HEK293 (cell line): ENCODE data around the gene GTF2H4.

Experiments used
- BCL11B ChIP-seq: fragments of 450-650 bp; formaldehyde crosslinking; IDR thresholded peaks from 2 replicates; pipeline ENCODE4 v1.5.1; 2016; ENCODE audit warnings: low read depth, missing biosample characterization, missing genetic modification characterization
- GLI2 ChIP-seq: fragments of 450-650 bp; formaldehyde crosslinking; IDR thresholded peaks from 2 replicates; pipeline ENCODE4; 2017; ENCODE audit warnings: missing biosample characterization, missing genetic modification characterization, low read depth, borderline replicate concordance
- GLIS1 ChIP-seq: fragments of 450-650 bp; formaldehyde crosslinking; IDR thresholded peaks from 2 replicates; pipeline ENCODE4 v1.5.1; 2016; ENCODE audit warnings: missing biosample characterization, missing genetic modification characterization
- MYNN ChIP-seq: fragments of 450-650 bp; formaldehyde crosslinking; IDR thresholded peaks from 2 replicates; pipeline ENCODE4 v1.5.1; 2016; ENCODE audit warnings: missing biosample characterization, missing genetic modification characterization, borderline replicate concordance
- MZF1 ChIP-seq: fragments of 450-650 bp; formaldehyde crosslinking; IDR thresholded peaks from 2 replicates; pipeline ENCODE4 v1.5.1; 2017; ENCODE audit warnings: missing biosample characterization, missing genetic modification characterization, borderline replicate concordance
- RBAK ChIP-seq: fragments of 450-650 bp; formaldehyde crosslinking; IDR thresholded peaks from 2 replicates; pipeline ENCODE4 v1.5.1; 2016; ENCODE audit warnings: missing biosample characterization, missing genetic modification characterization
- REPIN1 ChIP-seq: fragments of 450-650 bp; formaldehyde crosslinking; IDR thresholded peaks from 2 replicates; pipeline ENCODE4 v1.5.1; 2017; ENCODE audit warnings: missing biosample characterization, missing genetic modification characterization, low read depth
- SCRT1 ChIP-seq: fragments of 450-650 bp; formaldehyde crosslinking; IDR thresholded peaks from 2 replicates; pipeline ENCODE4 v1.5.1; 2016; ENCODE audit warnings: missing biosample characterization, missing genetic modification characterization, borderline replicate concordance
- SCRT2 ChIP-seq: fragments of 450-650 bp; formaldehyde crosslinking; IDR thresholded peaks from 2 replicates; pipeline ENCODE4 v1.5.1; 2016; ENCODE audit warnings: missing biosample characterization, missing genetic modification characterization
- SP7 ChIP-seq: fragments of 450-650 bp; formaldehyde crosslinking; IDR thresholded peaks from 2 replicates; pipeline ENCODE4 v1.5.1; 2016; ENCODE audit warnings: missing biosample characterization, missing genetic modification characterization
- TCF7L2 ChIP-seq: IDR thresholded peaks from 2 replicates; pipeline ENCODE4 v1.6.1; 2011; ENCODE audit warnings: low read depth, mild to moderate bottlenecking, inconsistent platforms, low read length, moderate library complexity, borderline replicate concordance
- WT1 ChIP-seq: fragments of 450-650 bp; formaldehyde crosslinking; IDR thresholded peaks from 2 replicates; pipeline ENCODE4 v1.5.1; 2016; ENCODE audit warnings: missing biosample characterization, missing genetic modification characterization
- ZBTB17 ChIP-seq: fragments of 450-650 bp; formaldehyde crosslinking; IDR thresholded peaks from 2 replicates; pipeline ENCODE4 v1.5.1; 2016; ENCODE audit warnings: missing biosample characterization, missing genetic modification characterization
- ZBTB7A ChIP-seq: fragments of 450-650 bp; formaldehyde crosslinking; IDR thresholded peaks from 2 replicates; pipeline ENCODE4 v1.5.1; 2016; ENCODE audit warnings: low read depth, missing biosample characterization, missing genetic modification characterization
- ZEB2 ChIP-seq: fragments of 450-650 bp; formaldehyde crosslinking; IDR thresholded peaks from 2 replicates; pipeline ENCODE4 v1.5.1; 2016; ENCODE audit warnings: missing biosample characterization, missing genetic modification characterization
- ZNF121 ChIP-seq: fragments of 450-650 bp; formaldehyde crosslinking; IDR thresholded peaks from 2 replicates; pipeline ENCODE4 v1.5.1; 2016; ENCODE audit warnings: missing biosample characterization, missing genetic modification characterization
- ZNF157 ChIP-seq: fragments of 450-650 bp; formaldehyde crosslinking; IDR thresholded peaks from 2 replicates; pipeline ENCODE4 v1.5.1; 2016; ENCODE audit warnings: missing biosample characterization, missing genetic modification characterization
- ZNF16 ChIP-seq: fragments of 450-650 bp; formaldehyde crosslinking; IDR thresholded peaks from 2 replicates; pipeline ENCODE4 v1.5.1; 2016; ENCODE audit warnings: low read depth, missing biosample characterization, missing genetic modification characterization
- ZNF174 ChIP-seq: fragments of 450-650 bp; formaldehyde crosslinking; IDR thresholded peaks from 2 replicates; pipeline ENCODE4 v1.5.0; 2017; ENCODE audit warnings: missing biosample characterization, mild to moderate bottlenecking, missing genetic modification characterization
- ZNF19 ChIP-seq: fragments of 450-650 bp; formaldehyde crosslinking; IDR thresholded peaks from 2 replicates; pipeline ENCODE4; 2016; ENCODE audit warnings: missing biosample characterization, missing genetic modification characterization, low read depth
- ZNF2 ChIP-seq: fragments of 450-650 bp; formaldehyde crosslinking; IDR thresholded peaks from 2 replicates; pipeline ENCODE4 v1.5.1; 2016; ENCODE audit warnings: missing biosample characterization, missing genetic modification characterization
- ZNF214 ChIP-seq: fragments of 450-650 bp; formaldehyde crosslinking; IDR thresholded peaks from 2 replicates; pipeline ENCODE4 v1.5.1; 2017; ENCODE audit warnings: missing biosample characterization, mild to moderate bottlenecking, missing genetic modification characterization, borderline replicate concordance
- ZNF239 ChIP-seq: fragments of 450-650 bp; formaldehyde crosslinking; IDR thresholded peaks from 2 replicates; pipeline ENCODE4 v1.5.1; 2016; ENCODE audit warnings: missing biosample characterization, missing genetic modification characterization
- ZNF341 ChIP-seq: fragments of 450-650 bp; formaldehyde crosslinking; IDR thresholded peaks from 2 replicates; pipeline ENCODE4; 2016; ENCODE audit warnings: low read depth, missing biosample characterization, missing genetic modification characterization
- ZNF350 ChIP-seq: fragments of 450-650 bp; formaldehyde crosslinking; IDR thresholded peaks from 2 replicates; pipeline ENCODE4 v1.5.0; 2017; ENCODE audit warnings: missing biosample characterization, mild to moderate bottlenecking, missing genetic modification characterization
- ZNF366 ChIP-seq: fragments of 450-650 bp; formaldehyde crosslinking; conservative IDR thresholded peaks from 2 replicates; pipeline ENCODE4 v1.5.1; 2016; ENCODE audit warnings: missing biosample characterization, missing genetic modification characterization
- ZNF394 ChIP-seq: fragments of 450-650 bp; formaldehyde crosslinking; IDR thresholded peaks from 2 replicates; pipeline ENCODE4 v1.5.1; 2016; ENCODE audit warnings: missing biosample characterization, missing genetic modification characterization, mild to moderate bottlenecking, moderate library complexity, borderline replicate concordance
- ZNF423 ChIP-seq: fragments of 450-650 bp; formaldehyde crosslinking; IDR thresholded peaks from 2 replicates; pipeline ENCODE4 v1.5.1; 2016; ENCODE audit warnings: missing biosample characterization, missing genetic modification characterization
- ZNF433 ChIP-seq: fragments of 450-650 bp; formaldehyde crosslinking; IDR thresholded peaks from 2 replicates; pipeline ENCODE4 v1.5.1; 2016; ENCODE audit warnings: missing biosample characterization, missing genetic modification characterization, low read depth
- ZNF548 ChIP-seq: fragments of 450-650 bp; formaldehyde crosslinking; IDR thresholded peaks from 2 replicates; pipeline ENCODE4 v1.5.1; 2016; ENCODE audit warnings: missing biosample characterization, missing genetic modification characterization
- ZNF600 ChIP-seq: fragments of 450-650 bp; formaldehyde crosslinking; IDR thresholded peaks from 2 replicates; pipeline ENCODE4 v1.5.1; 2016; ENCODE audit warnings: missing biosample characterization, missing genetic modification characterization
- ZNF777 ChIP-seq: fragments of 450-650 bp; formaldehyde crosslinking; IDR thresholded peaks from 2 replicates; pipeline ENCODE4 v1.5.1; 2017; ENCODE audit warnings: missing biosample characterization, missing genetic modification characterization, borderline replicate concordance
- ZNF792 ChIP-seq: fragments of 450-650 bp; formaldehyde crosslinking; IDR thresholded peaks from 2 replicates; pipeline ENCODE4 v1.5.1; 2016; ENCODE audit warnings: missing biosample characterization, missing genetic modification characterization
- ZNF830 ChIP-seq: fragments of 450-650 bp; IDR thresholded peaks from 2 replicates; pipeline ENCODE4 v1.5.0; 2018; ENCODE audit warnings: missing biosample characterization, missing genetic modification characterization, low read depth, mild to moderate bottlenecking, moderate library complexity
- ZSCAN23 ChIP-seq: fragments of 450-650 bp; formaldehyde crosslinking; IDR thresholded peaks from 2 replicates; pipeline ENCODE4 v1.5.1; 2016; ENCODE audit warnings: missing biosample characterization, missing genetic modification characterization
- ZXDB ChIP-seq: fragments of 450-650 bp; formaldehyde crosslinking; IDR thresholded peaks from 2 replicates; pipeline ENCODE4 v1.5.1; 2016; ENCODE audit warnings: missing biosample characterization, missing genetic modification characterization
- TF ChIP-seq, protein P1 (sequence below): fragments of 450-650 bp; formaldehyde crosslinking; IDR thresholded peaks from 2 replicates; pipeline ENCODE4 v1.5.1; 2016; ENCODE audit warnings: missing biosample characterization, missing genetic modification characterization
- TF ChIP-seq, protein P2 (sequence below): fragments of 450-650 bp; formaldehyde crosslinking; IDR thresholded peaks from 2 replicates; pipeline ENCODE4 v1.5.1; 2016; ENCODE audit warnings: missing biosample characterization, missing genetic modification characterization

The GTF2H4 gene

DNA sequence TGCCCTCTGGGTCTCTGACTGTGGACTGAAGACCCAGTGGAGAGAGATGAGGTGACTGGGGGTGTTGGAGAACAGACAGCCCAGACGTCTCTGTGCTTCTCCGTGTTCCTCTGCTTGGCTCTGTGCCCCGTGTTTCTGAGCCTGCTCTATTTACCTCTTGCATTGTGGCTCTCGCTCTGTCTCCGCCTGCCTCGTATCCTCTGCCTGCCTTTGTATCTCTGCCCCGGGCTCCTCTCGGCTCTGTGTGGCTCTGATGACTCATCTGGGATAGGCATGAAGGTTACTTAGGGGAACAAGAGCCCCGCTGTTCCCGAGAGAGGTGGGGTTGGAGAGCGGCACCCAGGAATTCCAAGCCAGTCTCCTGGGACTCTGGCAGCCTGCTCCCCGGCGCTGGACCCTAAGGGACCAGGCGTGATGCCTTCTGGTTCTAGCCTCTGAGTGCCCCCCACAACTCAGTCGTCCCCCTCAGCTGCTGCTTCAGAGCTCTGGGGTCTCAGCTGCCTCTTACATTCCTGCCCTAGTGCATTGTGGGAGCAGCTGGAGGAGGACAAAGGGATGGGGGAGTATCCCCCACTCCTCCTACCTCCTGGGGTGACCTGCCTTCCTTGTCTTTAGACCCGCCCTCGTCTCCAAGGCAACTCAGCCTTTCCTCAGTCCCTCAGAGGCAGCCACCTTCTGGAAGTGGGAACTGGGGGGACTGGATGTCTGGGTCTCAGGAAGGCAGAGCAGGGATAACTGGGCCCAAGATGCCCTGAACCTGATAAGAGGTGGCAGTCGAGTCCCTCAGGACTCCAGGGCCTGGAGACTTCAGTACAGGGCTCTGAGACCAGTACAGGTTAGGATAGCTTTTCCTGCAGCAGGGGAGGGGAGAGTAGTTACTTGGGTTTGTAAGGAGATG is 21.8 kb upstream of the GTF2H4 start (continued):
- TF ChIP-seq, protein P1, sequence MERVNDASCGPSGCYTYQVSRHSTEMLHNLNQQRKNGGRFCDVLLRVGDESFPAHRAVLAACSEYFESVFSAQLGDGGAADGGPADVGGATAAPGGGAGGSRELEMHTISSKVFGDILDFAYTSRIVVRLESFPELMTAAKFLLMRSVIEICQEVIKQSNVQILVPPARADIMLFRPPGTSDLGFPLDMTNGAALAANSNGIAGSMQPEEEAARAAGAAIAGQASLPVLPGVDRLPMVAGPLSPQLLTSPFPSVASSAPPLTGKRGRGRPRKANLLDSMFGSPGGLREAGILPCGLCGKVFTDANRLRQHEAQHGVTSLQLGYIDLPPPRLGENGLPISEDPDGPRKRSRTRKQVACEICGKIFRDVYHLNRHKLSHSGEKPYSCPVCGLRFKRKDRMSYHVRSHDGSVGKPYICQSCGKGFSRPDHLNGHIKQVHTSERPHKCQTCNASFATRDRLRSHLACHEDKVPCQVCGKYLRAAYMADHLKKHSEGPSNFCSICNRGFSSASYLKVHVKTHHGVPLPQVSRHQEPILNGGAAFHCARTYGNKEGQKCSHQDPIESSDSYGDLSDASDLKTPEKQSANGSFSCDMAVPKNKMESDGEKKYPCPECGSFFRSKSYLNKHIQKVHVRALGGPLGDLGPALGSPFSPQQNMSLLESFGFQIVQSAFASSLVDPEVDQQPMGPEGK (tag by site-specific recombination): peak; percentile 67; the same call in 1 of the 2 replicates
- TF ChIP-seq ZBTB17: peak; percentile 91
- TF ChIP-seq MYNN: no peak
- peak; percentile 71; the same call in 1 of the 2 replicates for TF ChIP-seq SP7
- 0 out of 2 replicates have a peak, but pooled peaks have one; percentile 61 for TF ChIP-seq ZEB2
- TF ChIP-seq ZBTB7A (tag by site-specific recombination): no peak
- TF ChIP-seq ZNF174 (tag by site-specific recombination): no peak
- no peak for TF ChIP-seq ZNF157 (tag by site-specific recombination)
- peak; percentile 7; the same call in 1 of the 2 replicates for TF ChIP-seq ZNF600 (tag by site-specific recombination)
- TF ChIP-seq ZNF830: no peak
- peak; percentile 74 for TF ChIP-seq GLIS1 (tag by site-specific recombination)
- no peak for TF ChIP-seq MZF1 (tag by site-specific recombination)
- TF ChIP-seq ZNF548 (tag by site-specific recombination): no peak
- no peak for TF ChIP-seq REPIN1
- peak; percentile 75 for TF ChIP-seq ZNF423 (tag by site-specific recombination)
- TF ChIP-seq BCL11B (tag by site-specific recombination): no peak
- TF ChIP-seq GLI2 (tag by site-specific recombination): no peak
- no peak for TF ChIP-seq ZNF2 (tag by site-specific recombination)
- TF ChIP-seq ZNF16: no peak
- TF ChIP-seq ZNF777 (tag by site-specific recombination): no peak; the same call in 1 of the 2 replicates
- TF ChIP-seq ZNF341 (tag by site-specific recombination): peak; percentile 71
- 0 out of 2 replicates have a peak, but pooled peaks have one; percentile 15 for TF ChIP-seq ZXDB (tag by site-specific recombination)
- no peak for TF ChIP-seq ZNF121
- no peak for TF ChIP-seq ZNF19 (tag by site-specific recombination)
- TF ChIP-seq SCRT2 (tag by site-specific recombination): no peak
- TF ChIP-seq WT1 (tag by site-specific recombination): peak; percentile 78
- no peak for TF ChIP-seq ZNF792 (tag by site-specific recombination)
- TF ChIP-seq ZNF394: peak; percentile 49; the same call in 1 of the 2 replicates
- TF ChIP-seq SCRT1: no peak
- no peak for TF ChIP-seq ZNF350 (tag by site-specific recombination)
- TF ChIP-seq ZNF433 (tag by site-specific recombination): no peak
- TF ChIP-seq ZNF239 (tag by site-specific recombination): no peak
- TF ChIP-seq RBAK (tag by site-specific recombination): no peak
- TF ChIP-seq ZNF366 (tag by site-specific recombination): peak; percentile 40
- TF ChIP-seq TCF7L2: no peak
- no peak for TF ChIP-seq ZSCAN23 (tag by site-specific recombination)
- TF ChIP-seq ZNF214 (tag by site-specific recombination): no peak
- TF ChIP-seq, protein P2, sequence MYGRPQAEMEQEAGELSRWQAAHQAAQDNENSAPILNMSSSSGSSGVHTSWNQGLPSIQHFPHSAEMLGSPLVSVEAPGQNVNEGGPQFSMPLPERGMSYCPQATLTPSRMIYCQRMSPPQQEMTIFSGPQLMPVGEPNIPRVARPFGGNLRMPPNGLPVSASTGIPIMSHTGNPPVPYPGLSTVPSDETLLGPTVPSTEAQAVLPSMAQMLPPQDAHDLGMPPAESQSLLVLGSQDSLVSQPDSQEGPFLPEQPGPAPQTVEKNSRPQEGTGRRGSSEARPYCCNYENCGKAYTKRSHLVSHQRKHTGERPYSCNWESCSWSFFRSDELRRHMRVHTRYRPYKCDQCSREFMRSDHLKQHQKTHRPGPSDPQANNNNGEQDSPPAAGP: peak; percentile 63; the same call in 1 of the 2 replicates
